H1 (cell line): Measurements from ENCODE around the gene ZNF649.

Source experiments
- CBX5 ChIP-seq: fragments of 300-800, 300-1000 bp; sonication (generic); IDR thresholded peaks from 2 replicates; pipeline ENCODE4 v1.7.1; 2016; ENCODE audit warnings: antibody characterized with exemption, low read length, low read depth
- EZH2 ChIP-seq: fragments of 200-600 bp; sonication (generic); IDR thresholded peaks from 2 replicates; pipeline ENCODE4 v1.7.1; 2012; ENCODE audit warnings: low read depth, mild to moderate bottlenecking, moderate library complexity, low read length, inconsistent platforms; ENCODE audit not compliant: severe bottlenecking
- GABPA ChIP-seq: IDR thresholded peaks from 2 replicates; pipeline ENCODE4 v1.6.1; 2011; ENCODE audit warnings: mild to moderate bottlenecking, low read length, moderate library complexity, borderline replicate concordance; ENCODE audit not compliant: insufficient read depth
- GTF2F1 ChIP-seq: IDR thresholded peaks from 2 replicates; pipeline ENCODE4 v1.6.1; 2012; ENCODE audit warnings: low read depth, low read length, improper control_type of control experiment, borderline replicate concordance
- KDM4A ChIP-seq: IDR thresholded peaks from one replicate; pipeline ENCODE4 v1.7.1; 2012; ENCODE audit warnings: low read depth, mild to moderate bottlenecking, moderate library complexity, low read length, inconsistent platforms; ENCODE audit not compliant: severe bottlenecking
- NRF1 ChIP-seq: IDR thresholded peaks from 2 replicates; pipeline ENCODE4 v1.6.1; 2011; ENCODE audit warnings: mild to moderate bottlenecking, low read depth, low read length, improper control_type of control experiment
- PHF8 ChIP-seq: fragments of 200-600 bp; sonication (generic); conservative IDR thresholded peaks from 2 replicates; pipeline ENCODE4 v1.7.1; 2012; ENCODE audit warnings: low read depth, mild to moderate bottlenecking, inconsistent platforms, low read length, moderate library complexity
- POLR2AphosphoS5 ChIP-seq: IDR thresholded peaks from 2 replicates; pipeline ENCODE4 v1.6.1; 2011; ENCODE audit warnings: low read depth, low read length
- RBBP5 ChIP-seq: IDR thresholded peaks from 2 replicates; pipeline ENCODE4 v1.7.1; 2012; ENCODE audit warnings: low read depth, mild to moderate bottlenecking, inconsistent platforms, low read length, moderate library complexity, borderline replicate concordance
- TCF12 ChIP-seq: IDR thresholded peaks from 2 replicates; pipeline ENCODE4 v1.6.1; 2011; ENCODE audit warnings: low read depth, mild to moderate bottlenecking, low read length
- YY1 ChIP-seq: IDR thresholded peaks from 2 replicates; pipeline ENCODE4 v1.6.1; 2011; ENCODE audit warnings: low read depth, mild to moderate bottlenecking, low read length
- TF ChIP-seq, protein P1 (sequence below), 3 experiments: IDR thresholded peaks; 1 replicate in 2 of 3; 2 replicates in 1 of 3; pipeline versions ENCODE4 v1.5.1 to v1.6.1; 2011; ENCODE audit warnings: low read length in 3 of 3, mild to moderate bottlenecking in 3 of 3, inconsistent platforms in 2 of 3, low read depth in 1 of 3, moderate library complexity in 1 of 3; ENCODE audit not compliant: insufficient read depth in 1 of 3; ENCODE audit errors: control extremely low read depth in 1 of 3
- TF ChIP-seq, protein P2 (sequence below): IDR thresholded peaks from 2 replicates; pipeline ENCODE4 v1.6.1; 2012; ENCODE audit warnings: low read length, inconsistent platforms

- TF ChIP-seq KDM4A (no peak), EZH2 (no peak), CBX5 (no peak), POLR2AphosphoS5 (no peak), NRF1 (no peak), GABPA (no peak), RBBP5 (no peak), GTF2F1 (no peak), PHF8 (no peak), YY1 (no peak), TCF12 (no peak)
- TF ChIP-seq, protein P1, sequence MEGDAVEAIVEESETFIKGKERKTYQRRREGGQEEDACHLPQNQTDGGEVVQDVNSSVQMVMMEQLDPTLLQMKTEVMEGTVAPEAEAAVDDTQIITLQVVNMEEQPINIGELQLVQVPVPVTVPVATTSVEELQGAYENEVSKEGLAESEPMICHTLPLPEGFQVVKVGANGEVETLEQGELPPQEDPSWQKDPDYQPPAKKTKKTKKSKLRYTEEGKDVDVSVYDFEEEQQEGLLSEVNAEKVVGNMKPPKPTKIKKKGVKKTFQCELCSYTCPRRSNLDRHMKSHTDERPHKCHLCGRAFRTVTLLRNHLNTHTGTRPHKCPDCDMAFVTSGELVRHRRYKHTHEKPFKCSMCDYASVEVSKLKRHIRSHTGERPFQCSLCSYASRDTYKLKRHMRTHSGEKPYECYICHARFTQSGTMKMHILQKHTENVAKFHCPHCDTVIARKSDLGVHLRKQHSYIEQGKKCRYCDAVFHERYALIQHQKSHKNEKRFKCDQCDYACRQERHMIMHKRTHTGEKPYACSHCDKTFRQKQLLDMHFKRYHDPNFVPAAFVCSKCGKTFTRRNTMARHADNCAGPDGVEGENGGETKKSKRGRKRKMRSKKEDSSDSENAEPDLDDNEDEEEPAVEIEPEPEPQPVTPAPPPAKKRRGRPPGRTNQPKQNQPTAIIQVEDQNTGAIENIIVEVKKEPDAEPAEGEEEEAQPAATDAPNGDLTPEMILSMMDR (IDR thresholded peaks at IDR 0.05; ENCODE audit: control extremely low read depth in 1 of 3, insufficient read depth in 1 of 3, low read depth in 1 of 3, low read length in 3 of 3): no peak
- TF ChIP-seq, protein P2, sequence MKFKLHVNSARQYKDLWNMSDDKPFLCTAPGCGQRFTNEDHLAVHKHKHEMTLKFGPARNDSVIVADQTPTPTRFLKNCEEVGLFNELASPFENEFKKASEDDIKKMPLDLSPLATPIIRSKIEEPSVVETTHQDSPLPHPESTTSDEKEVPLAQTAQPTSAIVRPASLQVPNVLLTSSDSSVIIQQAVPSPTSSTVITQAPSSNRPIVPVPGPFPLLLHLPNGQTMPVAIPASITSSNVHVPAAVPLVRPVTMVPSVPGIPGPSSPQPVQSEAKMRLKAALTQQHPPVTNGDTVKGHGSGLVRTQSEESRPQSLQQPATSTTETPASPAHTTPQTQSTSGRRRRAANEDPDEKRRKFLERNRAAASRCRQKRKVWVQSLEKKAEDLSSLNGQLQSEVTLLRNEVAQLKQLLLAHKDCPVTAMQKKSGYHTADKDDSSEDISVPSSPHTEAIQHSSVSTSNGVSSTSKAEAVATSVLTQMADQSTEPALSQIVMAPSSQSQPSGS: no peak
Observed at GRCh38 chr19:51905206-51905605, 389 bp upstream of the ZNF649 start.
